ENCODE results near the gene MALT1.

DNA sequence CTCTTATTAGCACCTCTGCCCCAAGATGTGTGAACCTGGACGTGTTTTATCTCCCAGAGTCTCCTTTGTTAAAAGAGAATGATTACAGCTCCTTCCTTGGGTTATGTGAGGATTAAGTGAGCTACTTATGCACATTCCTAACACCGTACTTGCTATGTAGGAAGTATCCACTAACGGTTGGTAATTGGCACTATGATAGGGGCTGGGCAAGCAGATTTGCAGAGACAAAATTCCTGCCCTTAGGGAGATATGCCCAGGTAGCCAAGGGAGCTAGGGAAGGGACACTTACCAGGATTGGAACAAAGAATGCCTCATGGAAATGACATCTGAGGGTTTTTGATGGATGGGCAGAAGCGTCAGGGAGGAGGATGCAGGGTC is 30.8 kb upstream of the MALT1 start:
- TF ChIP-seq, protein P1, sequence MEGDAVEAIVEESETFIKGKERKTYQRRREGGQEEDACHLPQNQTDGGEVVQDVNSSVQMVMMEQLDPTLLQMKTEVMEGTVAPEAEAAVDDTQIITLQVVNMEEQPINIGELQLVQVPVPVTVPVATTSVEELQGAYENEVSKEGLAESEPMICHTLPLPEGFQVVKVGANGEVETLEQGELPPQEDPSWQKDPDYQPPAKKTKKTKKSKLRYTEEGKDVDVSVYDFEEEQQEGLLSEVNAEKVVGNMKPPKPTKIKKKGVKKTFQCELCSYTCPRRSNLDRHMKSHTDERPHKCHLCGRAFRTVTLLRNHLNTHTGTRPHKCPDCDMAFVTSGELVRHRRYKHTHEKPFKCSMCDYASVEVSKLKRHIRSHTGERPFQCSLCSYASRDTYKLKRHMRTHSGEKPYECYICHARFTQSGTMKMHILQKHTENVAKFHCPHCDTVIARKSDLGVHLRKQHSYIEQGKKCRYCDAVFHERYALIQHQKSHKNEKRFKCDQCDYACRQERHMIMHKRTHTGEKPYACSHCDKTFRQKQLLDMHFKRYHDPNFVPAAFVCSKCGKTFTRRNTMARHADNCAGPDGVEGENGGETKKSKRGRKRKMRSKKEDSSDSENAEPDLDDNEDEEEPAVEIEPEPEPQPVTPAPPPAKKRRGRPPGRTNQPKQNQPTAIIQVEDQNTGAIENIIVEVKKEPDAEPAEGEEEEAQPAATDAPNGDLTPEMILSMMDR (IDR thresholded peaks at IDR 0.05) = no peak
- TF ChIP-seq POLR2A (IDR thresholded peaks at IDR 0.05) = no peak
